C4-2B (cell line): ENCODE results near the gene KCNA10.

Source experiments
- CTCF ChIP-seq: fragments of 450-650 bp; conservative IDR thresholded peaks from 2 replicates; pipeline ENCODE4 v1.5.1; 2017; ENCODE audit warnings: mild to moderate bottlenecking
- ZFX ChIP-seq: fragments of 450-650 bp; IDR thresholded peaks from 2 replicates; pipeline ENCODE4 v1.6.1; 2017

DNA sequence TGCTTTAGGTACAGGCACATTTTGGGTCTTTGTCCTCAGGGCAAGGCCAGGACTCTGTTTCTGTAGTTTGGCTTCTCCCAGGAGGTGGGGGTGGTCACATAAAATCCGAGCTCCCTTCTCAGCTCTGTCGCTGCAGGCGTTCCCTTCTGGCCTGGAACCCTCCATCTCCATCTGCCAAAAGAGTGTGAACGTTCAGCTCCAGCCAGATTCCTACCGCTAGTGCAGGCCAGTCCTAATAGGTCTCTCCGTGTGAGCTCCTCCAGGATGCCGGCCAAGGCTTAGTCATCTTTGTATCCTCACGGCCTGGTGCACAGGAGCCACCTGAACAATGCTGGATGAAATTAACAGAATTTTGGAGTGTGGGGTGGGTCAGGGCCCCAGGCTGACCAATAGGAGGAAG, 19.9 kb upstream of the KCNA10 start:
- TF ChIP-seq CTCF (no peak), ZFX (no peak)
